GM18526 (cell line): Measurements from ENCODE around the gene GNAZ.

Source experiments
- POLR2A ChIP-seq: IDR thresholded peaks from 3 replicates; pipeline ENCODE4 v1.6.1; 2011; ENCODE audit not compliant: insufficient read length; ENCODE audit errors: extremely low read depth

The GNAZ gene

DNA sequence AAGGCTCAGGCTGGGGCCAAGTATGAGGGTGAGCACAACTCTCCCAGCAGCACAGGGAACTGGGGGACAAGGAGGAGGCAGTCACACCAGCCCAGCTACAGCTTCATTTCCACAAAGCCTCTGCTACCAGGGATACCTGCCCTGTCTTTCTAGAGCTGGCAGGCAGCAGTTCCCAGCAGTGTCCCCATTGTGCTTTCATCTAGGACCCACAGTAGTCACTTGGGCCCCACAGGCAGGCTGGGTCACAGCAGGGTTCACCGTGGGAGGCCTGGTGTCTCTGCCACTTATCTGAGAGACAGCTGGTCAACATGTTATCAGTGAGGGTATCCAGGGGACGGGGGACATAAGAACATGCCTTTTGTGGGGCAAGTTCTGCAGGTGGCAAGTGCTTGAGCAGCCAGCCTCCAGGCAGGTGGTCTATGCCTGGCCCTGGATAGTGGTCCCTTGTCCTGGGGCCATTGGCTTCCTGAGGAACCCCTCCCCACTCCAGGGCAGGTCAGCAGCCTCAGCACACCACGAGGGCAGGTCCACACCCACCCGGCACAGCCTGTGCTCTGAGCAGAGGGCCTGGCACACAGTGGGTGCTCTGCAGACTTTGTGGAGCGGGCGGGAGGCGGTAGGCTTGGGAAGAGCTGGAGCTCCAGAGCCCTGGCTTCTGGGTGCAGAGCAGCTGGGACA lies 29.9 kb downstream of the GNAZ start:
- no peak for TF ChIP-seq POLR2A

DNA sequence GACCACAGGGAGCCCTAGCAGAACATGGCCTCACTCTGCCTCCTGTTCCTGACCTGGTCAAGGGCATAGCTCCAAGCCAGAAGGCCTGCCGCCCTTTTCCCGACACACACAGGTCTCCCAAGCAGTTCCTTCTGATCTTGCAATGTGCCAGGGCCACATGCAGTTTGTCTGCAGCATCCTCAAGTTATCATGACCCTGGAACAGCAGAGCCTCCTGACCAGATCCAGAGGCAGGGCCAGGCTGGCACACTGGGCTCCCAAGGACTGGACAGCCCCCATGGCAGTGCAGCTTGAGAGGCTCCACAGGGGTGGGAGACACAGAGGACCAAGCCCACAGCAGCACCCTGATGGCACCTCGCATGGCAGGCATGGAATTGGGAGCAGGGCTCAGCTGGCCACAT lies 31.2 kb downstream of the GNAZ start:
- no peak for TF ChIP-seq POLR2A

DNA sequence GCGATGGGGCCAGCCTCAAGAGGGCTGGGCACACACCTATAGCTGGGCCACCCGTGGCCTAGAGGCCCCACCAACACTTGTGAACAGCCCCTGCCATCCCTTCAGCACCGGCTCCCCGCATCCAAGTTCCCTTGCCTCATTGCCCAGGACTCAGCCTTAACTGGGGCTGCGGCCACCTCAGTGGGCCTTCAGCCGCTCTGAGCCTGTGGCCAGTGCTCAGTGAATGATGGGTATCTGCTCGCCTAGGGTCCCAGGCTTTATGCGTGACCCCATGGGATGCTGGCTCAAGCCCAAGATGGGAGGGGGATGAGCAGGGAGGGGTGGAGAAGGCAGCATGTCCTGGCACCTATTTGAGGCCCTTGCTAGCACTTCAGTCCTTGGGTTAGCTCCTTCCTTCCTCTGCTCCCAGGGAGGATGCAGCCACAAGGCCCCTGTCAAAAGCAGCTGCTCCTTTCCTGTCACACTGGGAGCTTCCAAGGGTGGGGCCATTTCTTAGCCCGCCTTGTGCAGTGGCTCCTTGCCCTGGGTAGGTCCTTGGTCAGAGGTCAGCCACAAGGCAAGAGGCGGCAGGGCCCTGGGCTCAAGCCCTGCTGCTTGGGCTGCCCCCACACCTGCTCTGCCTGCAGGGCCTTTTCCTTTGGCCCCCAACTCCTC lies 31.8 kb downstream of the GNAZ start:
- no peak for TF ChIP-seq POLR2A

DNA sequence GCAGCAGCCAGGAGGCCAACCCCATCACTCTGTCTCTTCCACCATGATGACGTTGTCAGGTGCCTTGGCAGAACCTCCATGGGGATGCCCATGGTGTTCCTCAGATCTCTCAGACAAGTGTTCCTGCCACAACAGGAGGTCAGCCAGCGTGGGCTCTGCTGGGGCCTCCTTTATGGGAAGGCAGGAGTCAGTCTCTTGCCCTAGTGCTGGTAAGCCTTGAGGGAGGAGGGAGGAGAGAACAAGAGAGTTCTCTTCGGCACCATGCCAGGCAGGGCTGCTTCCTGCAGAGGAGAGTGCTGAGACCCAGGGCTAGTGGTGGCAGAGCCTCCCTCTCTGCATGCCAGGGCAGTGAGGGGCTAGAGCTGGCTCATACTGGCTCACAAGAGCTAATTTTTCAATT lies 32.5 kb downstream of the GNAZ start:
- no peak for TF ChIP-seq POLR2A

- TF ChIP-seq POLR2A: no peak
Measured at GRCh38 chr22:23103199-23103954, 33.1 kb downstream of the GNAZ start.

GRCh38 chr22:23104187-23104971 lies 34.1 kb downstream of the GNAZ start:
- no peak for TF ChIP-seq POLR2A

GRCh38 chr22:23105304-23105703 lies 35.0 kb downstream of the GNAZ start:
- TF ChIP-seq POLR2A: no peak

- TF ChIP-seq POLR2A: no peak
Measured at GRCh38 chr22:23105919-23106318, 35.6 kb downstream of the GNAZ start.

GRCh38 chr22:23106344-23106743 lies 36.0 kb downstream of the GNAZ start:
- no peak for TF ChIP-seq POLR2A

DNA sequence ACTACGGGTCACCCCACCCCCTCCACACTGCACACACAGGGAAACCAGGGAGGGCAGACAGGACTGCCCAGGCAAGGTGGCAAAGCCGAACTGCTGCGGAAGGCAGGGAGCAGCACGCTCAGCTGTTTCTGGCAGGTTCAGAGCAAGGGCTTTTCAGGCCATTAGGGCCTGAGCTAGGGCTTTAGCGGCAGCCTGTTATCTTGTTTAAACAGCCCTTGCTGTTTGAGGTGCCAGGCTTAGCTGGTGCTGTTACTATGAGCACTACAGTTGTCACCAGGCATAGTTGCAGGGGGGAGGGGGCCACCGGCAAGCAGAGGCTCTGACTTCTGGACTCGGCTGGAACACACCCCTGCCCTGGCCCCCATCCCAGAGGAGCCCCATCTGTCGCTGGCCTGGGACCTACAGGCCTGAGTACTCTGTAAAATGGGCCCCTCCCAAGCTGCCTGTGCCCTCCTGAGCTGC lies 36.6 kb downstream of the GNAZ start:
- TF ChIP-seq POLR2A: no peak

GRCh38 chr22:23107487-23108248 lies 37.3 kb downstream of the GNAZ start:
- no peak for TF ChIP-seq POLR2A

DNA sequence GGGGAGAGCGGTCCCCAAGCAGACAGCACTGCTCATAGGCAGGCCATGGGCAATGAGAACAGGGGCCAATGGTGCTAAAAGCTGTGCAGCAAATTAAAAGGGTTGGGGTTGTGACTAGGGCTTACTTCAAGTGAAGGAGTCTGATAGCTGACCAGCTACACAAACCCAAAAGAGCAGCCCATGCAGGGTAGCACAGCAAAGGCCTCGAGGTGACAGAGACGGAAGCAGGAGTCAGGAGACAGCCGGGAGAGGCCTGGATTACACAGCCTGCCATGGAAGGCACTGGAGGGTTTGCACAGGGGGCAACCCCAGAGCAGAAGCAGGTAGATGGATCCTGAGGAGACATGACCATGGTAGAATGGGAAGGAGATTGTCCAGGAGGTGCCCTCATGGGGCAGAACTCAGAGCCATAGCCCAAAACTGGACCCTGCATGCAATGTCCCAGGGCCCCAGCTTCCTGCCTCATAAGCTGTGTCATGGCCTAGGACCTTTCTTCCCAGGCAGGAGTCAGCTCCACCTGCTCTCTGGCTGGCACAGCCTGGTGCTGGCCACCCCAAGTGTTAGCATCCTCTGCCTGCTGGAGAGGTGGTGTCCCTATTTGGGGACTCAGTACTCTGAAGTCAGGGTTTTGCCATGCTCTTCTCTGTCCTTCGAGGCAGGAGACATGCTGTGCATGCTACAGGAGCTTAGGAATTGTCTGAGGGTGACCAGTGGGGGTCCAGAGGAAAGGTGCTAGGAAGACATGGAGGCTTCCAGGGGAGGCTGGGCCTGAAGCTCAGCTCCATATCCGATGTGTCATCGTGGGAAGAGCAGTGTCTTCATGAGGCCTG lies 38.1 kb downstream of the GNAZ start:
- TF ChIP-seq POLR2A: no peak

- TF ChIP-seq POLR2A: no peak
Measured at GRCh38 chr22:23109079-23109347, 38.7 kb downstream of the GNAZ start.

DNA sequence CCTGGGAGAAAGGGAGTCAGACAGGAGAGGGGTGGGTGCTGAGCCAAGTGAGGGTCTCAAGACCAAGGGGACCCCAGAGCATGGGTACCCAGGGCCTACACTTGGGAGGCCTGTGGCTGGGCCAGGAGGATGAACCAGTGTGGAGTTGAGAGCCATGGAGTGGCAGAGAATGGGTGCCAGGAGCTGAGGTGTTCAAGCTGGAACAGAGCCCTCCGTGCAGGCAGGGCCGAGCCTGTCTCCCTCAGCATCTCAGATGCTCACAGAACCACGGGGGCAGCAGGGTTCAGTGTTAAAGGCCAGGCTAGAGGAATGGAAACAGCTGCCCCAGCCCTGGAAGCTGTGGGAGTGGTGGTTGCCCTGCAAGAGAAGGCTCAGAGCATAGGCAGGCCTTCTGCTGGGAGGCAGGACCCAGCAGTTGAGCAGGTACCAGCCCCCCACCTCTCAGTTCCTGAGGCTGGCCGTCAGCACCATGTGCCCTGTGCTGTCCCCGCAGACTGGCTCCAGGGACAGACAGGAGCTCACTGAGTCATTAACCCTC lies 39.2 kb downstream of the GNAZ start:
- no peak for TF ChIP-seq POLR2A

DNA sequence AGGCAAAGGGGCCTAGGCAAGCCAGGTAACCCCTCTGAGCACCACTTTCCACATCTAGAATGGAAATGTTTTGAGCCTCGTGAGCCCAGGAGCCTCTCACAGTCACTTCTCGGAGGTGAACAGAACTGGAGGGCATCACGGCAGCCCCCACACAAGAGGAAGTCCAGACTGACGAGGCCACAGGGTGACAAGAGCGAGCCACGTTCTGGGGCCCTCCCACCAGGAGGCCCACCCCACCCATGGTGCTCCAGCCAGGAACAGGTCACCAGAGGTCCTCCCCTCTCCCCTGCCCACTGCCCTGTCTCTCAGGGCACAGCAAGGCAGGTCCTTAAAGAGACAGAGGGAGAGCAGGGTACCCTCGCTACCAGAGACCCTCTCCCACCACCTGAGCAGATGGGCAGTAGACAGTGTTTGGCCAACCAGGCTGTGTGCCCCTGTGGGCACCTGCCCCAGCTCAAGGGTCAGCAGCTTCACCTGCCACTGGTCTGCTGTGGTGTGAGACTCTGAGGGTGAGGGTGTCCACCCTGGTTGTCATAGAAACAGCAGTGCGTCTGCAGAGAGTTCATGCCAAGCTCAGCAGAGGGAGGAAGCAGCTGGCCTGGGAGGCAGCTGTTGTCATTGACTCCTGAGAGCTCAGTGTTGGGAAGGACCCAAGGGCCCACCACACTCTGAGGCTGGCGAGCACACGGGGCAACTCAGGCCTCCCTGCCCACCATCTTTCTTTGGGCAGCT lies 40.0 kb downstream of the GNAZ start:
- TF ChIP-seq POLR2A: no peak
